Limb (tissue), 2 donors: ENCODE measurements around the gene OR5A2.
"Not testable (repeated sequence)": the region's sequence is repeated elsewhere in the genome, so short reads cannot be mapped to it uniquely, and the experiment has no call there.

Source experiments
- DNase-seq, 2 donors: peaks; one replicate each; pipeline ENCODE4 v3.0.0-alpha.2; 2016; ENCODE audit errors: extremely low spot score in 2 of 2

OR5A2 gene

DNA sequence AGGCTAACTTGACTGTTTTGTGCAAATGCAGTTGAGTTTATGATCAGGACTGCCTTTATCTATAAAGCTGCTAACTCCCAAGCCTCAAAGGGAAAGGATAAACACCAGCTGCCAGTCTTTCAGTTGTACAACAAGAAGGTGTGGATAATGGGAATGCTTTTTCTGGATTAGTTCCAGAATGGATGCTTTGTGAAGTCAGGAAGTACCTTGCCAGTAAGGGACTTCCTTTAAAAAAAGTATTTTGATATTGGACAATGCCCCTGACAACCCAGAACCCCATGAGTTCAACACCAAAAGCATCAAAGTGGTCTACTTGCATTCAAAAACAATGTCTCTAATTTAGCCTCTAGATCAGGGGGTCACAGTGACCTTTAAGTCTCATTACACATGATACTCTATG, 32.0 kb downstream of the OR5A2 start:
- DNase-seq: no peak

DNA sequence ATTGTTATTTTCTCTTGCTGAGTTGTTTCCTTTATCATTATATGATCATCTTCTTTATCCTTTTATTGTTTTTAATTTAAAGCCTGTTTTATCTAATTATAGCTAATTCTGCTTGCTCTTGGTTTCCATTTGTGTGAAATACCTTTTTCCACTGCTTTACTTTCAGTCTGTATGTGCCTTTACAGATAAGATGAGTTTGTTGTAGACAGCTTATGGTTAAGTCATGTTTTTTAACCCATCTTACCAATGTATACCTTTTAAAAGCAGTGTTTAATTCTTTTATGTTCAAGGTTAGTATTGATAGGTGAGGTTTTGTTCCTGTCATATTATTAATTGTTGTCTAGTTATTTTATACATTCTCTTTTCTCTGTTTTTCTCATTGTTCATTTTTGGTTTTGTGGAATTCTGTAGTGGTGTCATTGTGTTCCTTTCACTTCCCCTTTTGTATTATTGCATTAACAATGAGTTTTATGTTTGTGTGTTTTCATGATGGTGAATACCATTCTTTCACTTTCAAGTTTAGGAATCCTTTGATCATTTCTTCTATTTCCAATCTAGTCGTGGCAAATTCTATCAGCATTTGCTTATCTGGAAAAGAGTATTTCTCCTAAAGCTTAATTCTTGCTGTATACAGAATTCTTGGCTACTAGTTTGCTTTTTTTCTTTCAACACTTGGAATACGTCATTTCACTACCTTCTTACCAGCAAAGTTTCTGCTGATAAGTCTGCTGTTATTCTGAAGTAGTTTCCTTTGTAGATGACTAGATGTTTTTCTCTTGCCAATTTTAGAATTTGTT, 45.8 kb downstream of the OR5A2 start:
- no peak for DNase-seq

DNA sequence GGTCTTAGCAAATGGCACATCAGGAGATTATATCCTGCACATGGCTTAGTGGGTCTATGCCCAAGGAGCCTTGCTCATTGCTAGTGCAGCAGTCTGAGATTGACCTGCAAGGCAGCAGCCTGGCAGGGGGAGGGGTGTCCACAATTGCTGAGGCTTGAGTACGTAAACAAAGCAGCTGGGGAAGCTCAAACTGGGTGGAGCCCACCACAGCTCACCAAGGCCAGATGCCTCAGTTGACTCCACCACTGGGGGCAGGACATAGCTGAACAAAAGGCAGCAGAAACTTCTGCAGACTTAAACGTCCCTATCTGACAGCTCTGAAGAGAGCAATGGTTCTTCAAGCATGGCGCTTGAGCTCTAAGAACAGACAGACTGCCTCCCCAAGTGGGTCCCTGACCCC, 53.9 kb downstream of the OR5A2 start:
- DNase-seq: not testable (repeated sequence)

DNA sequence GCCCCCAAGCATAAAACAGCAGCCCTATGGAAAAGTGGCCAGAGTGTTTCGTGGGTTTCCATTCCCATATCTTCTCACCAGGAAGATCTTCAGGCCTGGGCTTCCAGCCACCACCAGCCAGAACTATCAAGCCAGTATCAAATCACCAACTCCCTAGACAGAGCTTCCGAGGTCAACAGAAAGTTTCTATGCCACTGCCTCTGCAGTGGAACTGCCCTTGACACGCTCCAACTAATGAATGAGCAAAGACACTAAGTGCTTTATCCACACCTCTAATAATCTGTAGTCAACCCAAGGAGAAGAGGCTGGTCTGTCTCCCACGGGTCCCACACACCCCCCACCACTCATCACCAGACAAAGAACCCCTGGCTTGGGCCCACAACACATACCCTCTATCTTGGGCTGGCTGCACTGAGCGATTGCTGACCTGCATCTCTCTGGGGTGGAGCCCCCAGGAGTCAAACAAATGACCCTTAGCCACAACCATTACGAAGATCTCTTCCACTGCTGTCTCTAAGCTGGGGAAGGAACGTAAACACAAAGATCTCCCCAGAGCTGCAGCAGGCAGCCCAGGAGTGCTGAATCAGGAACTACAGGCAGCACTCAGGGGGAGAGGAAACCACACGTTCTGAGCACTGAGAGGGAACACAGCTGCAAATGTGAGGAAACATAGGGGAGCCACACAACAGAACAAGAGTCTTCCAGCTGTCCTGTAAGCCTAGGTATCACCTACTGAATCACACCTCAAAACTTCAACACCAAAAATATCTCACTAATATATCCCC, 57.8 kb downstream of the OR5A2 start:
- no peak for DNase-seq
